GM19193 (cell line): ENCODE results near the gene CFAP298.

ENCODE experiments used
- POLR2A ChIP-seq: IDR thresholded peaks from 4 replicates; pipeline ENCODE4 v1.6.1; 2011; ENCODE audit not compliant: insufficient read depth, insufficient read length; ENCODE audit errors: extremely low read depth

CFAP298 gene

DNA sequence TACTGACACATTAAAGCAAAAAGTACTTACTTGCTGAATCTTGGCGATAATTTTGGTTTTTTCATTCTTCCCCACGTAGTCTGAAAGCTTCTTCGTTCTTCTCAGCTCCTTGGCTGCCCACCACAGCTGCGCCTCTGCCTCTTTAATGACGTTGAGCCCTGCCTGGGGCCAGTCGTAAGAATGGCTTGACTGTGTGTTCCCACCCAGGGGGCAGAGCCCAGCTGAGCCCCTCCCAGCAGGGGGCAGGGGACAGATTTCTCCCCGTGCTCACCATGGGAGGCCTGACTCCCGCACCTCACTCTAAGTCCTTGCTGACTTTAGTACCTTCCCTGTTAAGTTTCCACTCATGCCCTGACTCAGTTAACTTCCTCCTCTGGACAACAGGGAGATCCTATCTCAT, 9.0 kb downstream of the CFAP298 start:
- TF ChIP-seq POLR2A, result no peak

DNA sequence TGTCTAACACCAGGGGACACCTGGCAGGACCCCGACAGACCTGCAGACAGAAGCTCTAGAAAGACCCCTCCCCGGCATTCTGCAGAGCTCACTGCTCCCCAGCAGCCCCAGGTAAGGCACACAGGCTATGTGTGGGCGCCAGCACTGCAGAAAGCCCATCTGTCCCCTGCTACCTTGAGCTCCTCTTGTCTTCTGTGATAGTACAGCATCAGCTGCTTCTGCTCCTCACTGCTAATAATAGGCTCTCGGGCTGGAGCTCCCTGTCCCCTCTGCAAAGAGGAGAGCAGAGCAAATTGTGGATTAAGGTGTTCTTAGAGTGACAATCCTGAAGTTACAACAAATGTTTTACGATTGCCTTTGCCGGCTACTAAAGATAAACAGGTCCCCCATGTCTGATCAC, 10.1 kb downstream of the CFAP298 start:
- no peak for TF ChIP-seq POLR2A

DNA sequence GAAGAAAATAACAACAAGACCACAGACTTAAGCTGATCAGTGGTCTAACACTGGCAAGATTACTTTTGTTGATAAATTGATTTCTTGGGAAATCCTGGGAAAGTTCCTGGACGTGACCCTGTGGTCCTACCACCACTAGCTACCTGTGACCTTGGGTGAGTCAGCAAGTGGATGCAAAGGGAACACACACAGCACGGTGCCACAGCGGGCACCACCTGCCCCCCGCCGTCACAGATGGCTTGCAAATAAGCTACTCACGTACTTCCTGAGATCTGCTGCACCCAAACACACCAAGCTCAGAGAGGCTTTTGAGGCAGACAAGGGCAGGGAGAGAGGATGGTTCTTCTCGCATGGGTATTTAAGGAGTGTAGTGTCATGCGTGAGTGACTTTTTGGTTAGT, 12.7 kb downstream of the CFAP298 start:
- no peak for TF ChIP-seq POLR2A

DNA sequence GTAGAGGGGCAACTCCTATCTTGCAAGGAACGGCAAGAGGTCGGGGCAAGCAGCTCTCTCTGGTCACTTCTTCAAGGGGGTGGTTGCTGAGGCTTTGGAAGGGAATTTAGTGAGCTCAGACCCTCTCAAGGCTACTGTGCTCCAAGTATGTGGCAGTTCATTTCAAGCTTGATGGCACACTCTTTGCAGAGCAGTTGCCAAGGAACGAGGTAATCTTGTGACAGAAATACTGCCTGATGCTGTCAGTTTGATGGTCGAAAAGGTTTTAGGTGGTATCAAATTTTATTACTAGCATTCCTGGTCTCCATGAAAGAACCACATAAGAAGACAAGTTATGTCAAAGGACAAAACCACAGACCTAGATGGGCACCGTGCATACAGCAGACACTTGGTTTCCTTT, 13.1 kb downstream of the CFAP298 start:
- TF ChIP-seq POLR2A, result no peak

DNA sequence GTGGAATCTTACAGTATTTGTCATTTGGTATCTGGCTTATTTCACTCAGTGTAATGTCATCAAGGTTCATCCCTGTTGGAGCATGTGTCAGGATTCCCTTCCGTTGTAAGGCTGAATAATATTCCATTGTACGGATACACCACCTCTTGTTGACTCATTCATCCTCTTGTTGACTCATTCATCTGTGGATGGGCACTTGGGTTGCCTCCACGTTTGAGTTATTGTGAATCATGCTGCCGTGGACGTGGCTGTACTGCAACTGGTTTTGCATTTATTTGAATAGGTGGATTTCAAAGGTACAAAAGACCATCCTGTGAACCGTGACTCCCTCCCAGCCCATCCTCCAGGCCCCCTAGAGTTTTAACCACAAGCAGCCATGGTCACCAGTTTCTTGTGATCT, 15.0 kb downstream of the CFAP298 start:
- TF ChIP-seq POLR2A, result no peak

DNA sequence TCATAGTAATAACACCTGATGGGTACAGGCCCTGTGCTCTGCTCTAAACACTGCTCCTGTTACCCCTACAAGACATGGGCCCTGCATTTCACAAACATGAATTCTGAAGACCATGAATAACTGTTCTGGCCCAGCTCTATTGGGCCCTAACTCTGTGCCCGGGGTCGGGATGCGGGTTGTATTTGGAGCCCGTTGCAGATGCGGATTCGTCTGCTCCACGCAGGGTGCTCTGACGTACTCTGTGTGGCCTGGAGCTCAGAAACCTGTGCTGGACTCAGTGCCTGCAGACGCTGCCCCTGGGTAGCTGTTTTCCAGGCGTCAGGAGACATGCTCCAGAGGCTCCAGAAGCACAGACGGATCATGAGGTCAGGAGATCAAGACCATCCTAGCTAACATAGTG, 16.7 kb downstream of the CFAP298 start:
- no peak for TF ChIP-seq POLR2A

DNA sequence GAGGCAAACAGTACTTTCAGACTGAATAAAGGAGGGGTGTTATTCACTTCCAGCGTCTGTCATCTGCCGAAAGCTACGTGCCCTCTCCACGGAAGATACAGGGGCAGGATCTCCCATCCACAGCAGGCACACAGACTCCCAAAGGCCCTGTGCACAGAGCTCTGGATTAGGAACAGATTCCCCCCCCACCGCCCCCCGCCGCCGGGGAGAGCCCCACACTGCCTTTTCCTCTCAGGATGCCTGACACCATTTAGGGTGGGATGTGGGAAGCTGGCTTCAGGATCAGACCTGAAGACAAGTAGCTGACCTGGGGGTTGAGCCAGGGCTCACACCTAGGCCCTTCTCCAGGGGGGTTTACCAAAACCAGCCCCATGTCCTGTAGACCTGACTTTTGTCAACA, 18.5 kb downstream of the CFAP298 start:
- no peak for TF ChIP-seq POLR2A

DNA sequence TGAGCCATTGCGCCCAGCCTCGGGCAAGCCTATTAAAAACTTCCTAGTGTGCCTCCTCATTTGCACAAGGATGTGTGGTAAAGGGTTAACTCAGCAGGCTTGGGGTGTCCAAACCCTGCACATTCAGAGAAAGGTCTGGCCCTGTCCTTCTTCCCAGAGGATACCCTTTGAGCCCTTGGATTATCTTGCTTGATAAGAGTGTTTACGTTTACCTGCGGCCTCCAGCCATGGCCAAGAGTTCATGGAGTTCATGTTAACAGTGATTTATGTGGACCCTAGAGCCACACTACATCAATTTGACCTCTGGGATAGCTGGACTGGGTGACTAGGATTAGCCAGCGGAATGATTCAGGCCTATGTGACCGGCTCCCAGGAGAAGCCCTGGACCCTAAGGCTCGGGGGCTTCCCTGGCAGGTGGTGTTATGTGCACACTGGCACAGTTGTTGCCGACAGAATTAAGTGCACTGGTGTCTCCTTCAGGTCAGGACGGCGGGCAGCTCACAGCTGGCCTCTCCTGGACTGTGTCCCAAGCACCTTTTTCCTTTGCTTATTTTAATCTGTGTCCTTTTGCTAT, 19.2 kb downstream of the CFAP298 start:
- TF ChIP-seq POLR2A, result no peak

DNA sequence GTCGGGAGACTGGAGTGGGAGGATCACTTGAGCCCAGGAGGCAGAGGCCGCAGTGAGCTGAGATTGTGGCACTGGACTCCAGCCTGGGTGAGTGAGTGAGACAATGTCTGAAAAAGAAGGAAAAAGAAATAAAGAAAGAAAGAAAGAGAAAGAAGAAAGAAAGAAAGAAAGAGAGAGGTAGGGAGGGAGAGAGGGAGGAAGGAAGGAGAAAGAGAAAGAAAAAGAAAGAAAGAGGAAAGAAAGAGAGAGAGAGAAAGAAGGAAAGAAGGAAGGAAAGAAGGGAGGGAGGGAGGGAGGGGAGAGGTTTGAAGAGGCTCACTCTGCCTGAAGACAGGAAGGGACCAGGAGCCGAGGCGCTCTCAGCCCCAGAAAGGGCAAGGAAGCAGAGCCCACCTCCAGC, 22.0 kb downstream of the CFAP298 start:
- TF ChIP-seq POLR2A, result no peak

DNA sequence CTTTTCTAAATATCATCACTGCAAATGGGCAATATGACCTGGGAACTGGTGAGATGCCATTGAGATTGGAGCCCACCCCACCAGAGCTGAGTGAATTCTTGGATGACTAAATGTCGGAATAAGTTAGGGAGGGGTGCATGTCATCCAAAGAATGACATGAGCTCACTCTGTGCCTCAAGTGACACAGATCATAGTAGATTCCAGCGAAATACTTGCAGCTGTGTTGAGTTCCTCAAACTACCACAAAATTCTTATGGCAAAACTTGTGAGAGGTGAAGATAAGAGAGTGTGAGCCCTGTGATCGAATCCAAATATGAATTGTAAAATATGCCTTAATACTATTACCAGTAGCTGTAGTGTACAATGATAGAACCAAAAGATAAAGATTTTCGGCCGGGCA, 24.5 kb downstream of the CFAP298 start:
- TF ChIP-seq POLR2A, result no peak

DNA sequence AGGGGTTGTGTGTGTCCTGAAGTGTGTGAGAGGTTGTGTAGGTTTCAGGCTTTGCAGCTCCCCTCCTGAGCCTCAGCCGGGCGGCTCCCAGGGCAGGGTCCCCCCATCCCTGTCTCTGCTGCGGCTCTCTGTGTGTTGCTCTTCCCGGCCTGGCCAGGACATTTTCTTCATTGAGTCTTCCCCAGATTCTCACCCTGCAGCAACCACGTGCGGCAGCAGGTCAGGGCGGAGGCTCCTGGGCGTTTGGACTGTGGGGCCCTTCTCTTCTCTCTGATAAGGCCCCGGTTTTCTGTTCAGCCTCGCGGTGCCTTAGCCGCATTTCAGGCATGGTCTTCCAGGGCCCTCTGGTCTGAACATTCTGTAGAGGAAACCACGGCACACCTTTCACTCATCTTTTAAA, 25.1 kb downstream of the CFAP298 start:
- TF ChIP-seq POLR2A, result no peak

DNA sequence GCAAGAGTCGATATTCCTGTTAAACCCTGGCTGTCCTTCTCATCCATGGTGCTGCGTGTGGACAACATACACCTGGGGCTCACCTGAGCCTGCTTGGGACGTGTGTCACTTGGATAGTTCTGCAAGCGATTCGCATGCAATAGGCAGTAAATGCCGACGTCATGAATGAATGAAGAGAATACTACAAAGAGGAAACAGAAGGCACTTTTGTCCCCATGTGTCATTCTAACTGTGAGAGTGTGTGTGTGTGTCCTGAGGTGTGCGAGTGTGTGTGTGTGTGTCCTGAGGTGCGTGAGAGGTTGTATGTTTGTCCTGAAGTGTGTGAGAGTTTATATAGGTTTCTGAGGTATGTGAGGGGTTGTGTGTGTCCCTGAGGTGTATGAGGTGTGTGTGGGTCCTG, 26.2 kb downstream of the CFAP298 start:
- TF ChIP-seq POLR2A, result no peak

DNA sequence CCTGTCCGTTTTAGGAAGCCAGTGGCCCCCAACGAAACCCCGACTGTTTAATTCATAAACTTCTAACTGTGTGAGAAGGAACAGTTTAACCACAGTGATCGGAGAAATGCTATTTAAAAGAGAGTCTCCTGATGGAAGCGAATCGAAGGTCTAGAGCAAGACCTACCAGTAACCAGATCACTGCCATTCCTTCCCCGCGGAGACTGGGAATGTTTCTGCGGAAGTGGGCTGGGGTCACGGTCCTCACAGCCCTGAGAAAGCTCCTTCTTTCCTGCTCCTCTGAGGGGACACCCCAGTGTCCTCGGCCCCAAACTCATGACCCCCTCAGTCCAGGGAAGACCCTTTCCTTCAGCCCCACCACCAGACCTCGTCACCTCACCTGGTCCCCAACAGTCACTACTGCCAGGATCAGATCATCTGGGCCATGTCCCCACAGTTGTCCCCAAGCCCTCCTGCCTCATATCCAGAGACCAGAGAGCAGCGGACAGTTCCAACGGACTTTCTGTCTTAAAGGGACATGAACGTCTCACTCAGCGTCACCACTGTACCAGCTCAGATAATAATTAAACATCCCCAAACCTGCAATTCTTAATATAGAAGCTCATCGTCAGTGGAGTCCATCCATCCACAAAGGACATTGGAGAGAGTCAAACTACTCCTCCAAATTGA, 27.0 kb downstream of the CFAP298 start, which contains the start of gene TCP10L:
Gene TCP10L (minus strand): TSS at position 482 of the 669 bp plus-strand sequence. CDS start 1,219 bp downstream, outside the sequence.
- no peak for TF ChIP-seq POLR2A

DNA sequence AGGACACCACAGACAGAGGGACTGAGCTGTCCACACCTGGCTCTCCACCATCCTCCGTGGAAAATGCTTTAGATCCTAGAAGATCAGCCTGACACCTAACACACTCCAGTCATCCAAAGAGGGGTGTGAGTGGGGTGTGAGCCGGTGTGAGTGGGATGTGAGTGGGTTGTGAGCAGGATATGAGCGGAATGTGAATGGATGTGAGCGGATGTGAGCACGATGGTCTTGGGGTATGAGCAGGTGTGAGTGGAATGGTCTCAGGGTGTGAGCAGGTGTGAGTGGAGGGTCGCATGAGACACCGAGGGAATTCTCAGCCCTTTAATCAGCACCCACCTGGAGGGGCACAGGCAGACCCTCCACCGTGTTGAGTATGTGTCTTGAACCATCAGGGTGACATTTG, 27.7 kb downstream of the CFAP298 start:
- TF ChIP-seq POLR2A, result no peak

DNA sequence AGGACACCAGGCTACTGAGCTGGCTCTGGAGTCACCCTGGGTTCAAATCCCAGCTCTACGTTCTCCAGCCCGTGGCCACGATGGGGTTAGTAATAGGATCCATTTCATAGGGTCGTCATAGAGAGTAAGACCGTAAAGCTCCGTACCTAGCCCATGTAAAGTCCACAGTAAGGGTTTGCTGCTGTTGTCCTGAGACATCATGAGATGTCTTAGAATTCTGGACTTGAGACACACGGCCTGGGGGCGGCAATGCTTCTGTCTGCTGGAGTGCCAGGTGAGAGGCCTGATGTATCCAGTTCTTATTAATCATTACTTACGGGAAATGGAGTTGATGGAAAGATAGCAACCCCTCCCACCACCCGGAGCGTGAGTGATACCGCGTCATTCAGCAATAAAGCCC, 30.4 kb downstream of the CFAP298 start:
- TF ChIP-seq POLR2A, result no peak

DNA sequence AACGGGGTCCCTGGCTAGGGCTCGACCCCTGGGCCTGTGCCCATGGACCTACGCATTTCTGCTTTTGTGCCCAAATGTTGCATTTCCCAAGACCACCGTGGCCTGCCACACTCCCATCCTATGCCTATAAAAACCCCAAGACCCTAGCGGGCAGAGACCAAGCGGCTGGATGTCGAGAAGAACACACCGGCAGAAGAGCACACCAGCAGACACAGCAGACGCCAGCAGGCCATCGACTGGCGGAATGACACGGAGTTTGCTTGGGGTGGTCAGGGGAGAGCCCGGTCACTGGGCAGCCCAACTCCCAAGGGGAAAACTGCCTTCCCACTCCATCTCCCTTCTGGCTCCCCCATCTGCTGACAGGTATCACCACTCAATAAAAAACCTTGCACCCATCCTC, 31.2 kb downstream of the CFAP298 start:
- no peak for TF ChIP-seq POLR2A
